K562 (cell line): ENCODE measurements around the gene GRK3. TPM values are rescaled to one million over a fixed set of nuclear protein-coding genes. Genes with fewer than 3 reads are reported as not detected.
A peak's percentile ranks its signal among the peaks of the same experiment; 100 is the strongest.

ENCODE experiments used
- ATF1 ChIP-seq, 2 experiments: fragments of 450-650 bp in 1 of 2; IDR thresholded peaks; 2 replicates each; pipeline ENCODE4 v1.6.1; 2016; ENCODE audit warnings: missing compliant biosample characterization in 1 of 2, missing genetic modification characterization in 1 of 2
- CAMTA2 ChIP-seq: fragments of 250-450 bp; sonication (Bioruptor Pico); conservative IDR thresholded peaks from 2 replicates; pipeline ENCODE4 v1.5.1; 2022
- CEBPB ChIP-seq: fragments of 450-650 bp; IDR thresholded peaks from 2 replicates; pipeline ENCODE4 v1.6.1; 2016; ENCODE audit warnings: missing genetic modification characterization, missing compliant biosample characterization
- EP300 ChIP-seq: IDR thresholded peaks from 2 replicates; pipeline ENCODE4 v1.6.1; 2012; ENCODE audit warnings: low read length, improper control_type of control experiment
- GATA2 ChIP-seq: sonication (generic); formaldehyde crosslinking; IDR thresholded peaks from 2 replicates; pipeline ENCODE4 v1.4.0; 2020; ENCODE audit warnings: mild to moderate bottlenecking, missing genetic modification reagents
- GATAD2B ChIP-seq: fragments of 450-650 bp; IDR thresholded peaks from 2 replicates; pipeline ENCODE4 v1.6.1; 2017; ENCODE audit warnings: mild to moderate bottlenecking, borderline replicate concordance
- KAT2B ChIP-seq: IDR thresholded peaks from one replicate; pipeline ENCODE4 v1.6.1; 2012; ENCODE audit warnings: low read depth, mild to moderate bottlenecking, control low read depth, inconsistent platforms, low read length, moderate library complexity
- MAFG ChIP-seq: fragments of 450-650 bp; conservative IDR thresholded peaks from 2 replicates; pipeline ENCODE4 v1.6.1; 2016; ENCODE audit warnings: missing genetic modification characterization, missing compliant biosample characterization
- MEIS2 ChIP-seq: fragments of 450-650 bp; IDR thresholded peaks from 2 replicates; pipeline ENCODE4 v1.6.1; 2014; ENCODE audit warnings: mild to moderate bottlenecking; ENCODE audit not compliant: partially characterized antibody
- MTA1 ChIP-seq: fragments of 450-650 bp; IDR thresholded peaks from 2 replicates; pipeline ENCODE4 v1.6.1; 2017; ENCODE audit warnings: borderline replicate concordance
- MYNN ChIP-seq, 2 experiments: sonication (generic); formaldehyde crosslinking in 1 of 2; IDR thresholded peaks; 2 replicates each; pipeline versions ENCODE4 v1.5.0 to v1.6.1; 2016 to 2020; ENCODE audit warnings: antibody characterized with exemption in 1 of 2, missing genetic modification reagents in 1 of 2
- NCOR1 ChIP-seq: fragments of 450-650 bp; IDR thresholded peaks from 2 replicates; pipeline ENCODE4 v1.6.1; 2016; ENCODE audit warnings: mild to moderate bottlenecking, moderate library complexity
- NFIX ChIP-seq: fragments of 250-450 bp; sonication (Bioruptor Pico); IDR thresholded peaks from 2 replicates; pipeline ENCODE4 v1.4.0; 2020; ENCODE audit warnings: low read depth, mild to moderate bottlenecking, moderate library complexity
- PCBP2 ChIP-seq: fragments of 200-400 bp; formaldehyde crosslinking; IDR thresholded peaks from 2 replicates; pipeline ENCODE4 v1.6.1; 2018; ENCODE audit warnings: low read length, low read depth, mild to moderate bottlenecking, moderate library complexity; ENCODE audit not compliant: poor library complexity, severe bottlenecking
- PHTF2 ChIP-seq: fragments of 250-450 bp; sonication (Bioruptor Pico); IDR thresholded peaks from 2 replicates; pipeline ENCODE4 v1.5.0; 2021; ENCODE audit warnings: mild to moderate bottlenecking
- RBM14 ChIP-seq: fragments of 200-400 bp; formaldehyde crosslinking; IDR thresholded peaks from 2 replicates; pipeline ENCODE4 v1.6.1; 2018; ENCODE audit warnings: low read depth, mild to moderate bottlenecking, low read length, moderate library complexity, borderline replicate concordance; ENCODE audit not compliant: insufficient read depth
- TCF15 ChIP-seq: fragments of 250-450 bp; sonication (Bioruptor Pico); IDR thresholded peaks from 2 replicates; pipeline ENCODE4 v1.8.0; 2022; ENCODE audit warnings: moderate library complexity, mild to moderate bottlenecking, inconsistent platforms
- ZEB2 ChIP-seq: fragments of 450-650 bp; IDR thresholded peaks from 2 replicates; pipeline ENCODE4 v1.6.1; 2016
- ZNF212 ChIP-seq: fragments of 450-650 bp; formaldehyde crosslinking; IDR thresholded peaks from 2 replicates; pipeline ENCODE4 v1.4.0; 2020; ENCODE audit warnings: mild to moderate bottlenecking
- ZNF589 ChIP-seq: fragments of 200-800 bp; sonication (Bioruptor generic); IDR thresholded peaks from 2 replicates; pipeline ENCODE4 v1.6.1; 2016; ENCODE audit warnings: low read depth, missing genetic modification characterization, missing compliant biosample characterization
- polyA plus RNA-seq, 8 experiments: library from polyadenylated mRNA; depleted of rRNA in 4 of 8; stranded (reverse) in 5 of 8; unstranded in 3 of 8; fragments of >200 nt; fragmentation: Nextera tagmentation in 2 of 8; fragmentation: Illumina TruSeq in 1 of 8; extraction: Ambion mirVana in 2 of 8; extraction: Trizol in 1 of 8; gene quantifications; 2 replicates each; pipeline versions ENCODE4 v1.2.1 to v1.2.3, GENCODE V29; 2011 to 2014; ENCODE audit warnings: inconsistent platforms in 1 of 8, missing spikeins in 1 of 8
- total RNA-seq, 7 experiments: library from RNA; depleted of rRNA in 6 of 7; stranded (reverse); fragments of >200 nt in 6 of 7; fragmentation: Illumina TruSeq in 2 of 7; extraction: Trizol in 2 of 7; gene quantifications; 2 replicates each; pipeline versions ENCODE4 v1.2.1 to v1.2.3, GENCODE V29; 2011 to 2021; ENCODE audit warnings: low replicate concordance in 1 of 7
- TF ChIP-seq, protein P1 (sequence below): sonication (generic); formaldehyde crosslinking; IDR thresholded peaks from 2 replicates; pipeline ENCODE4 v1.8.0; 2023; ENCODE audit warnings: missing genetic modification reagents, mild to moderate bottlenecking, borderline replicate concordance
- TF ChIP-seq, protein P2 (sequence below): sonication (generic); formaldehyde crosslinking; IDR thresholded peaks from 2 replicates; pipeline ENCODE4 v1.8.0; 2022; ENCODE audit warnings: missing genetic modification reagents, mild to moderate bottlenecking, borderline replicate concordance

The GRK3 gene
- total and polyA plus RNA-seq, 9 of the 15 experiments (the other 6 are each of a cell fraction or from before 2014, with no cell fraction given), result 1.4 to 7.6 (median 3.6) TPM

GRCh38 chr22:25726241-25726640 is 161.8 kb downstream of the GRK3 start (continued):
- TF ChIP-seq MYNN (IDR thresholded peaks at IDR 0.05), result no peak
- TF ChIP-seq MYNN (CRISPR knock-in tag; IDR thresholded peaks at IDR 0.05), result no peak
- TF ChIP-seq GATAD2B, result peak; percentile 60; the same call in 1 of the 2 replicates
- TF ChIP-seq, protein P1, sequence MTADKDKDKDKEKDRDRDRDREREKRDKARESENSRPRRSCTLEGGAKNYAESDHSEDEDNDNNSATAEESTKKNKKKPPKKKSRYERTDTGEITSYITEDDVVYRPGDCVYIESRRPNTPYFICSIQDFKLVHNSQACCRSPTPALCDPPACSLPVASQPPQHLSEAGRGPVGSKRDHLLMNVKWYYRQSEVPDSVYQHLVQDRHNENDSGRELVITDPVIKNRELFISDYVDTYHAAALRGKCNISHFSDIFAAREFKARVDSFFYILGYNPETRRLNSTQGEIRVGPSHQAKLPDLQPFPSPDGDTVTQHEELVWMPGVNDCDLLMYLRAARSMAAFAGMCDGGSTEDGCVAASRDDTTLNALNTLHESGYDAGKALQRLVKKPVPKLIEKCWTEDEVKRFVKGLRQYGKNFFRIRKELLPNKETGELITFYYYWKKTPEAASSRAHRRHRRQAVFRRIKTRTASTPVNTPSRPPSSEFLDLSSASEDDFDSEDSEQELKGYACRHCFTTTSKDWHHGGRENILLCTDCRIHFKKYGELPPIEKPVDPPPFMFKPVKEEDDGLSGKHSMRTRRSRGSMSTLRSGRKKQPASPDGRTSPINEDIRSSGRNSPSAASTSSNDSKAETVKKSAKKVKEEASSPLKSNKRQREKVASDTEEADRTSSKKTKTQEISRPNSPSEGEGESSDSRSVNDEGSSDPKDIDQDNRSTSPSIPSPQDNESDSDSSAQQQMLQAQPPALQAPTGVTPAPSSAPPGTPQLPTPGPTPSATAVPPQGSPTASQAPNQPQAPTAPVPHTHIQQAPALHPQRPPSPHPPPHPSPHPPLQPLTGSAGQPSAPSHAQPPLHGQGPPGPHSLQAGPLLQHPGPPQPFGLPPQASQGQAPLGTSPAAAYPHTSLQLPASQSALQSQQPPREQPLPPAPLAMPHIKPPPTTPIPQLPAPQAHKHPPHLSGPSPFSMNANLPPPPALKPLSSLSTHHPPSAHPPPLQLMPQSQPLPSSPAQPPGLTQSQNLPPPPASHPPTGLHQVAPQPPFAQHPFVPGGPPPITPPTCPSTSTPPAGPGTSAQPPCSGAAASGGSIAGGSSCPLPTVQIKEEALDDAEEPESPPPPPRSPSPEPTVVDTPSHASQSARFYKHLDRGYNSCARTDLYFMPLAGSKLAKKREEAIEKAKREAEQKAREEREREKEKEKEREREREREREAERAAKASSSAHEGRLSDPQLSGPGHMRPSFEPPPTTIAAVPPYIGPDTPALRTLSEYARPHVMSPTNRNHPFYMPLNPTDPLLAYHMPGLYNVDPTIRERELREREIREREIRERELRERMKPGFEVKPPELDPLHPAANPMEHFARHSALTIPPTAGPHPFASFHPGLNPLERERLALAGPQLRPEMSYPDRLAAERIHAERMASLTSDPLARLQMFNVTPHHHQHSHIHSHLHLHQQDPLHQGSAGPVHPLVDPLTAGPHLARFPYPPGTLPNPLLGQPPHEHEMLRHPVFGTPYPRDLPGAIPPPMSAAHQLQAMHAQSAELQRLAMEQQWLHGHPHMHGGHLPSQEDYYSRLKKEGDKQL (CRISPR knock-in tag), result no peak
- peak; percentile 64; the same call in 1 of the 2 replicates for TF ChIP-seq MTA1
- TF ChIP-seq ATF1 (CRISPR knock-in tag; IDR thresholded peaks at IDR 0.05), result no peak
- TF ChIP-seq ATF1 (tag; IDR thresholded peaks at IDR 0.05), result 0 out of 2 replicates have a peak, but pooled peaks have one; percentile 24
- no peak for TF ChIP-seq PHTF2 (CRISPR knock-in tag)
- peak; percentile 18; the same call in 1 of the 2 replicates for TF ChIP-seq MAFG (tag)
- no peak for TF ChIP-seq PCBP2
- TF ChIP-seq ZNF212 (CRISPR knock-in tag), result no peak
- TF ChIP-seq MEIS2, result peak; percentile 90
- TF ChIP-seq KAT2B, result no peak
- TF ChIP-seq NCOR1, result peak; percentile 62
- TF ChIP-seq, protein P2, sequence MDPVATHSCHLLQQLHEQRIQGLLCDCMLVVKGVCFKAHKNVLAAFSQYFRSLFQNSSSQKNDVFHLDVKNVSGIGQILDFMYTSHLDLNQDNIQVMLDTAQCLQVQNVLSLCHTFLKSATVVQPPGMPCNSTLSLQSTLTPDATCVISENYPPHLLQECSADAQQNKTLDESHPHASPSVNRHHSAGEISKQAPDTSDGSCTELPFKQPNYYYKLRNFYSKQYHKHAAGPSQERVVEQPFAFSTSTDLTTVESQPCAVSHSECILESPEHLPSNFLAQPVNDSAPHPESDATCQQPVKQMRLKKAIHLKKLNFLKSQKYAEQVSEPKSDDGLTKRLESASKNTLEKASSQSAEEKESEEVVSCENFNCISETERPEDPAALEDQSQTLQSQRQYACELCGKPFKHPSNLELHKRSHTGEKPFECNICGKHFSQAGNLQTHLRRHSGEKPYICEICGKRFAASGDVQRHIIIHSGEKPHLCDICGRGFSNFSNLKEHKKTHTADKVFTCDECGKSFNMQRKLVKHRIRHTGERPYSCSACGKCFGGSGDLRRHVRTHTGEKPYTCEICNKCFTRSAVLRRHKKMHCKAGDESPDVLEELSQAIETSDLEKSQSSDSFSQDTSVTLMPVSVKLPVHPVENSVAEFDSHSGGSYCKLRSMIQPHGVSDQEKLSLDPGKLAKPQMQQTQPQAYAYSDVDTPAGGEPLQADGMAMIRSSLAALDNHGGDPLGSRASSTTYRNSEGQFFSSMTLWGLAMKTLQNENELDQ (CRISPR knock-in tag), result no peak
- no peak for TF ChIP-seq CAMTA2 (CRISPR knock-in tag)
- no peak for TF ChIP-seq RBM14
- 0 out of 2 replicates have a peak, but pooled peaks have one; percentile 23 for TF ChIP-seq GATA2 (CRISPR knock-in tag)
- TF ChIP-seq TCF15 (CRISPR knock-in tag), result no peak
- TF ChIP-seq ZNF589, result no peak
- TF ChIP-seq CEBPB (tag), result no peak
- peak; percentile 98 for TF ChIP-seq EP300
- peak; percentile 68; the same call in 1 of the 2 replicates for TF ChIP-seq ZEB2
- TF ChIP-seq NFIX (CRISPR knock-in tag), result no peak
